Caco-2 (cell line): ENCODE data around the gene RERE. TPM values are rescaled to one million over a fixed set of nuclear protein-coding genes. Genes with fewer than 3 reads are reported as not detected.

Experiments
- Bru-seq: library from RNA; stranded (reverse); fragments of 400-500 nt; gene quantifications from one replicate; lab custom pipeline; 2021; lab: Mats Ljungman, UMichigan
- BruChase-seq, 2 experiments: library from RNA; stranded (reverse); fragments of 400-500 nt; gene quantifications; one replicate each; lab custom pipeline; 2021; lab: Mats Ljungman, UMichigan
- BruUV-seq: library from RNA; stranded (reverse); fragments of 400-500 nt; replicated peaks from 2 replicates; lab custom pipeline; 2021; lab: Mats Ljungman, UMichigan
- CTCF ChIA-PET: fragments of 300-600 bp; sonication (Branson Sonifier 250); formaldehyde crosslinking; loops from one replicate; lab custom pipeline; 2022; ENCODE audit warnings: antibody characterized with exemption; lab: Charles Lee
- POLR2A ChIA-PET: fragments of 300-600 bp; sonication (Branson Sonifier 250); formaldehyde crosslinking; loops from one replicate; lab custom pipeline; 2022; ENCODE audit warnings: antibody characterized with exemption; lab: Charles Lee
- DNase-seq, 2 experiments: peaks; one replicate each; pipeline versions ENCODE4 v3.0.0 to v3.0.0-alpha.2; 2020 to 2022
- H3K27me3 ChIP-seq: replicated peaks from 2 replicates; pipeline ENCODE4 v1.6.0; 2011; ENCODE audit warnings: low read length; ENCODE audit not compliant: control insufficient read depth, insufficient read depth
- H3K36me3 ChIP-seq: 2 replicates; pipeline ENCODE4 v1.5.1; 2011; ENCODE audit warnings: low read length; ENCODE audit not compliant: control insufficient read depth, insufficient read depth
- H3K4me1 ChIP-seq: fragments of 250-450 bp; sonication (Bioruptor Pico); 2 replicates; pipeline ENCODE4 v1.5.1; 2020; ENCODE audit warnings: mild to moderate bottlenecking
- H3K4me3 ChIP-seq: 2 replicates; pipeline ENCODE4 v1.5.1; 2011; ENCODE audit warnings: low read depth, mild to moderate bottlenecking, control low read depth, low read length
- H3K9me3 ChIP-seq: fragments of 250-450 bp; sonication (Bioruptor Pico); 2 replicates; pipeline ENCODE4 v1.5.1; 2020; ENCODE audit warnings: mild to moderate bottlenecking, moderate library complexity
- H3K27ac Mint-ChIP-seq: one replicate; pipeline ENCODE4 v1.8.0; 2022; ENCODE audit warnings: mixed read lengths; ENCODE audit not compliant: unreplicated experiment
- H3K27me3 Mint-ChIP-seq: one replicate; pipeline ENCODE4 v1.8.0; 2022; ENCODE audit warnings: mixed read lengths; ENCODE audit not compliant: insufficient read depth, unreplicated experiment
- H3K36me3 Mint-ChIP-seq: one replicate; pipeline ENCODE4 v1.8.0; 2022; ENCODE audit warnings: mild to moderate bottlenecking, mixed read lengths; ENCODE audit not compliant: insufficient read depth, unreplicated experiment
- H3K4me1 Mint-ChIP-seq: one replicate; pipeline ENCODE4 v1.8.0; 2022; ENCODE audit warnings: low read depth, mixed read lengths; ENCODE audit not compliant: unreplicated experiment
- H3K4me3 Mint-ChIP-seq: one replicate; pipeline ENCODE4 v1.8.0; 2022; ENCODE audit warnings: mild to moderate bottlenecking, moderate library complexity, mixed read lengths; ENCODE audit not compliant: unreplicated experiment
- H3K9me3 Mint-ChIP-seq: one replicate; pipeline ENCODE4 v1.8.0; 2022; ENCODE audit warnings: mixed read lengths; ENCODE audit not compliant: unreplicated experiment
- intact Hi-C: fragments of 100-400 bp; cut with micrococcal nuclease; formaldehyde crosslinking; loops from one replicate; pipeline ENCODE4 v1.10.0; 2022; ENCODE audit not compliant: unreplicated experiment
- long read RNA-seq: library from polyadenylated mRNA; stranded (forward); transcript quantifications from one replicate; pipeline ENCODE4 v2.0.0, GENCODE V29; 2022
- total RNA-seq: library from RNA; stranded (reverse); gene quantifications from 2 replicates; pipeline ENCODE4 v1.2.3, GENCODE V29; 2022
- TF ChIP-seq, protein P1 (sequence below), 2 experiments: fragments of 200-600 bp in 1 of 2; IDR thresholded peaks; 1 replicate in 1 of 2; 2 replicates in 1 of 2; pipeline versions ENCODE4 v1.5.1 to v1.8.0; 2011 to 2022; ENCODE audit warnings: antibody characterized with exemption in 1 of 2, control low read depth in 1 of 2, inconsistent platforms in 1 of 2, low read depth in 1 of 2, low read length in 1 of 2, mild to moderate bottlenecking in 1 of 2, moderate library complexity in 1 of 2; ENCODE audit not compliant: insufficient read depth in 1 of 2, severe bottlenecking in 1 of 2, unreplicated experiment in 1 of 2

The RERE gene
- 85.2 and 91.1 TPM in 2 replicates for total RNA-seq
- Bru-seq, nascent RNA, result percentile 87 among the genes with signal in this experiment
- BruChase-seq, experiment 1, labeled RNA remaining after a 2-hour chase, result percentile 79 among the genes with signal in this experiment
- percentile 80 among the genes with signal in this experiment for BruChase-seq, experiment 2, labeled RNA remaining after a 6-hour chase
- long read RNA-seq, partial matches to known transcripts, result 24 of 44 reads
- long read RNA-seq, other reads (novel, unspliced or antisense), result 20 of 44 reads

DNA sequence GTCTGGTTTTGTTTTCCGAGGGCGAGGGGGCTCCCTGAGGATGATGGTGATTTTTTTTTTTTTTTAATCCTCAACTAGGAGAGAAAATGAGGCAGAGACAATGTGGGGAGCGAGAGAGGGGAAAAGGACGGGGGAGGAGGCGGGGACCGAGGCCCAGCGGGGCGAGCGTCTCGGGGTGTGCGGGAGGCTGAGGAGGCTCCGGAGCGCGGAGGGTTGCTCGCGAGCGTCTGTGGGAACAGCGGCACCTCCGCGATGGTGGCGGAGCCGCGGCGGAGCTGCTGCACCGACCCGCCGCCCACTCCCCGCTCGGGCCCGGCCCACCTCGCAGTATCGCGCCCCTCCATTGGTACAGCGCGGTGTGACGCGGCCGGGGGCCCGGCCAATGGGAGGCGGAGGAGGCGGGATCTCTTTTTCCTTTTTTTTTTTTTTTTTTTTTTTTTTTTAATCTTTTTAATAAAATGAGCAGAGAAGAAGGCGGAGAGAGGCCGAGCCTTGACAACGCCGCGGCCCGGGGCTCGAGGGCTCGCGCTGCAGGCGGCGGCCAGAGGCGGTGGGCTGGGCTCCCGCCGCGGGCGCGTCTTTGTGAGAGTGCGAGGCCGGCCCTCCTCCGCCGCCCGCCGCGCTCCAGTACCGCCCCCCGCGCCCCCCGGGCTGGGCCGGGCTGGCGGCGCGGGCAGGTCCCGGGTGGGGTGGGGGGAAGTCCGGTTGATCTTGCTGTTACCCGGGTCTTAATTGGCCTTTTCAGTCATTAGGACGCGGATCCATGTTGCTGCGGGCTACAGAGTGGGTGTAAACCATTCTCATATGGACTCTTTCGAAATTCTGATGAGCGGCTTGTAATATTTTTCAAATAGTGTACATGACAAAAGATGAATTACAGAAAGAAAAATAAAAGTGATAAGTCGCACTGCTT lies at the start of gene RERE:
TSS of gene RERE (minus strand) at position 229 of the 913 bp plus-strand sequence.
- no TSS peak for BruUV-seq
- CTCF ChIA-PET, result interaction anchor here (0.6 kb wide), 2 partner anchors 31 to 393 kb away, joined by 3 to 4 read pairs; no protein-coding TSS in a partner anchor

DNA sequence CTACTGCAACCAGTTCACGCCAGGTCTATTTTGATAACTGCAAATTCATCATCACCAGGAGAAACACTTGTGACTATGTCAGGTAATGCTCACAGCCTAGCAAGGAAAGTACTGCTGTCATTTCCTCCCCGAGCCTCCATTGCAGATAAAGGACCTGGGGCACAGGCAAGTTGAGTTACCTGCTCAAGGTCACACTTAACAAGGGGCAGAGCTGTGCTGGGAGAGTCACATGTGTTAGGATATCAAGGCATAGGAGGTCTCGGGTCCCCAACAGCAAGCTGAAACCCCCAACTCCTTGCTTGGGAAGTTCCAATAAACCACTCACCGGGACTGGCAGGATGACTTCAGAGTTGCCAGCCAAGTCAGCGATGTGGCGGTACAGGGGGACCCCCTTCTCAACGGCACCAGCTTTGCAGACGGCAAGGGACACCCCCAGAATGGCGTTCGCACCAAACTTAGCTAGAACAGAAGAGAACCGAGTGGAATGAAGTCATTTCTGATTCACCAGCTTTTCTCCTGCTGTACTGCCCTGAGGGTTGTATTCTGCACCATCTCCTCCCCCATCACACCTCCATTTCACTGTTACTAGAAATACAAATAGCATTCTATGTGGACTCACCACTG lies 49.5 kb upstream of the RERE start:
- Mint-ChIP-seq H3K27ac (no peak overlapping the region), H3K27me3 (no peaks in the 10 kb centered on the region), H3K36me3 (peaks cover 98% of the 10 kb centered on the region), H3K4me3 (no peak overlapping the region), H3K9me3 (no peaks in the 10 kb centered on the region), H3K4me1 (peaks cover 12% of the 10 kb centered on the region)
- no peaks in the 10 kb centered on the region for H3K9me3 ChIP-seq
- intact Hi-C loops, result no loop called here
- TF ChIP-seq, protein P1, sequence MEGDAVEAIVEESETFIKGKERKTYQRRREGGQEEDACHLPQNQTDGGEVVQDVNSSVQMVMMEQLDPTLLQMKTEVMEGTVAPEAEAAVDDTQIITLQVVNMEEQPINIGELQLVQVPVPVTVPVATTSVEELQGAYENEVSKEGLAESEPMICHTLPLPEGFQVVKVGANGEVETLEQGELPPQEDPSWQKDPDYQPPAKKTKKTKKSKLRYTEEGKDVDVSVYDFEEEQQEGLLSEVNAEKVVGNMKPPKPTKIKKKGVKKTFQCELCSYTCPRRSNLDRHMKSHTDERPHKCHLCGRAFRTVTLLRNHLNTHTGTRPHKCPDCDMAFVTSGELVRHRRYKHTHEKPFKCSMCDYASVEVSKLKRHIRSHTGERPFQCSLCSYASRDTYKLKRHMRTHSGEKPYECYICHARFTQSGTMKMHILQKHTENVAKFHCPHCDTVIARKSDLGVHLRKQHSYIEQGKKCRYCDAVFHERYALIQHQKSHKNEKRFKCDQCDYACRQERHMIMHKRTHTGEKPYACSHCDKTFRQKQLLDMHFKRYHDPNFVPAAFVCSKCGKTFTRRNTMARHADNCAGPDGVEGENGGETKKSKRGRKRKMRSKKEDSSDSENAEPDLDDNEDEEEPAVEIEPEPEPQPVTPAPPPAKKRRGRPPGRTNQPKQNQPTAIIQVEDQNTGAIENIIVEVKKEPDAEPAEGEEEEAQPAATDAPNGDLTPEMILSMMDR (IDR thresholded peaks at IDR 0.05; ENCODE audit: insufficient read depth in 1 of 2, low read depth in 1 of 2, low read length in 1 of 2, severe bottlenecking in 1 of 2, unreplicated experiment in 1 of 2), result no peak
- CTCF ChIA-PET, result interaction anchor here (0.6 to 1.9 kb wide), 2 partner anchors 8 to 263 kb away, joined by 3 to 5 read pairs; no protein-coding TSS in a partner anchor
- H3K4me1 ChIP-seq, result no peaks in the 10 kb centered on the region
- H3K36me3 ChIP-seq, result peaks cover 19% of the 10 kb centered on the region
- no peaks in the 10 kb centered on the region for H3K27me3 ChIP-seq
- no TSS peak for BruUV-seq
- H3K4me3 ChIP-seq, result no peak overlapping the region
- POLR2A ChIA-PET, result interaction anchor here (0.6 to 0.7 kb wide), 2 partner anchors 341 to 1324 kb away, joined by 3 to 5 read pairs; no protein-coding TSS in a partner anchor
- no peak for DNase-seq

More for the DNA sequence above, at the start of gene RERE:
- H3K4me3 Mint-ChIP-seq, result peak within 1 kb of the TSS; percentile 92
- no peaks in the 10 kb centered on the region for H3K27me3 Mint-ChIP-seq
- Histone ChIP-seq H3K4me3 (peak within 1 kb of the TSS; percentile 84), H3K27me3 (no peaks in the 10 kb centered on the region), H3K4me1 (peaks cover 9% of the 10 kb centered on the region; the same call in 1 of the 2 replicates), H3K36me3 (no peaks in the 10 kb centered on the region), H3K9me3 (no peaks in the 10 kb centered on the region)
- H3K36me3 Mint-ChIP-seq, result peaks cover 18% of the 10 kb centered on the region
- peak within 1 kb of the TSS; percentile 92 for H3K27ac Mint-ChIP-seq
- intact Hi-C loops, result loop anchor here (1.0 kb wide), 1 partner anchor 28 kb away; no protein-coding TSS in a partner anchor
- peaks cover 32% of the 10 kb centered on the region for H3K4me1 Mint-ChIP-seq
- POLR2A ChIA-PET, result interaction anchor here (0.7 to 1.0 kb wide), 4 partner anchors 28 to 244 kb away, joined by 3 to 14 read pairs (median 8); no protein-coding TSS in a partner anchor
- no peaks in the 10 kb centered on the region for H3K9me3 Mint-ChIP-seq
- TF ChIP-seq, protein P1 (IDR thresholded peaks at IDR 0.05; ENCODE audit: insufficient read depth in 1 of 2, low read depth in 1 of 2, low read length in 1 of 2, severe bottlenecking in 1 of 2, unreplicated experiment in 1 of 2), result peak in 1 of 2 experiments; percentile 6
- peak; percentile 93 to 98 for DNase-seq
